A549 (cell line): ENCODE results near the gene TSPAN14.

Source experiments
- CTCF ChIP-seq: fragments of >200 bp; sonication (Bioruptor Twin); formaldehyde crosslinking; IDR thresholded peaks from 3 replicates; pipeline ENCODE4 v1.5.1; 2016
- ESRRA ChIP-seq: fragments of 150-350 bp; IDR thresholded peaks from 2 replicates; pipeline ENCODE4 v1.6.1; 2014; ENCODE audit warnings: mild to moderate bottlenecking, low read length, borderline replicate concordance
- FOSL2 ChIP-seq, 2 experiments: fragments of 450-650 bp in 1 of 2; fragments of >200 bp in 1 of 2; sonication (Bioruptor Twin) in 1 of 2; formaldehyde crosslinking; IDR thresholded peaks; 2 replicates each; pipeline versions ENCODE4 v1.5.0 to v1.6.1; 2016 to 2020; ENCODE audit warnings: mild to moderate bottlenecking in 1 of 2, moderate library complexity in 1 of 2
- MAZ ChIP-seq: fragments of 150-350 bp; IDR thresholded peaks from 2 replicates; pipeline ENCODE4 v1.6.1; 2014; ENCODE audit warnings: antibody characterized with exemption, low read depth, low read length, borderline replicate concordance
- POLR2A ChIP-seq: IDR thresholded peaks from 2 replicates; pipeline ENCODE4 v1.6.1; 2012; ENCODE audit warnings: mild to moderate bottlenecking, low read length
- SREBF2 ChIP-seq: fragments of 450-650 bp; IDR thresholded peaks from 2 replicates; pipeline ENCODE4 v1.6.1; 2014; ENCODE audit warnings: mild to moderate bottlenecking, moderate library complexity

- TF ChIP-seq SREBF2 (no peak), ESRRA (no peak), FOSL2 (IDR thresholded peaks at IDR 0.05) (no peak), FOSL2 (CRISPR knock-in tag; IDR thresholded peaks at IDR 0.05) (no peak), POLR2A (no peak), CTCF (no peak), MAZ (no peak)
Observed at GRCh38 chr10:80473692-80474596, 19.8 kb downstream of the TSPAN14 start.
